Activated CD4-positive, alpha-beta T cell treated with anti-CD3 and anti-CD28 coated beads for 36 hours (primary cell): ENCODE data around the gene PRPF4. TPM values are rescaled to one million over a fixed set of nuclear protein-coding genes. Genes with fewer than 3 reads are reported as not detected.
A peak's percentile ranks its signal among the peaks of the same experiment; 100 is the strongest.

Source experiments
- ATAC-seq: fragments of 200-7000 bp; cut with Tn5 transposase; one replicate; pipeline ENCODE4 v1.10.0; 2021; ENCODE audit warnings: mild to moderate bottlenecking, moderate library complexity
- CTCF ChIA-PET: fragments of 350-600 bp; sonication (Branson Sonifier 250); formaldehyde crosslinking; loops from one replicate; lab custom pipeline; 2021; ENCODE audit warnings: antibody characterized with exemption; lab: Charles Lee
- POLR2A ChIA-PET: fragments of 350-600 bp; sonication (Branson Sonifier 250); formaldehyde crosslinking; loops from one replicate; lab custom pipeline; 2021; ENCODE audit warnings: antibody characterized with exemption, inconsistent platforms; lab: Charles Lee
- DNase-seq: peaks from one replicate; pipeline ENCODE4 v3.0.0-alpha.2; 2020
- H3K27ac Mint-ChIP-seq: one replicate; pipeline ENCODE4 v1.8.0; 2021; ENCODE audit warnings: mixed read lengths
- H3K27me3 Mint-ChIP-seq: one replicate; pipeline ENCODE4 v1.8.0; 2021; ENCODE audit warnings: mixed read lengths
- H3K36me3 Mint-ChIP-seq: one replicate; pipeline ENCODE4 v1.8.0; 2021; ENCODE audit warnings: low read depth, mixed read lengths
- H3K4me1 Mint-ChIP-seq: one replicate; pipeline ENCODE4 v1.8.0; 2021; ENCODE audit warnings: mixed read lengths
- H3K4me3 Mint-ChIP-seq: one replicate; pipeline ENCODE4 v1.8.0; 2021; ENCODE audit warnings: mild to moderate bottlenecking, moderate library complexity, mixed read lengths
- H3K9me3 Mint-ChIP-seq: one replicate; pipeline ENCODE4 v1.8.0; 2021; ENCODE audit warnings: low read depth, mixed read lengths
- intact Hi-C, 2 experiments: fragments of 100-400 bp; cut with DNase I in 1 of 2; cut with micrococcal nuclease in 1 of 2; formaldehyde crosslinking; loops; one replicate each; pipeline versions ENCODE4 v1.14.2 to v1.15.1; 2022 to 2024; cut with DNase I, micrococcal nuclease
- total RNA-seq, 2 experiments: library from RNA; stranded (reverse); gene quantifications; one replicate each; pipeline ENCODE4 v1.2.3, GENCODE V29; 2021

The PRPF4 gene
- total RNA-seq, 2 experiments from 2014 or later = 51.5 to 53.1 TPM

DNA sequence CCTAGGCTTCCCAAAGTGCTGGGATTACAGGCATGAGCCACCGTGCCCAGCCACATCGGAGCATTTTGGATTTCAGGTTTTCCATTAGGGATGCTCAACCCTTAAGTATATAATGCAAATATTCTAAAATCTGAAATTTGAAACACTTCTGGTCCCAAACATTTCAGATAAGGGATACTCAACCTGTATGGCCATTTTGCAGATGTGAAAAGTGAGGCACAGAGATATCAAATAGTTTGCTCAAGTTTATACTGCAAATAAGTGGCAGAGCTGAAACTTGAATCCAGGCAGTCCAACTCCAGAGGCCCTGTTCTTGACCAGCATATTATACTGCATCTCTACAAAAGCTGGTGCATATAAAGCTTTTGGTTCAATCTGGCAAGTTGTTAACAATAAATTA, 62.3 kb downstream of the PRPF4 start:
- no peaks in the 10 kb centered on the region for H3K36me3 Mint-ChIP-seq

DNA sequence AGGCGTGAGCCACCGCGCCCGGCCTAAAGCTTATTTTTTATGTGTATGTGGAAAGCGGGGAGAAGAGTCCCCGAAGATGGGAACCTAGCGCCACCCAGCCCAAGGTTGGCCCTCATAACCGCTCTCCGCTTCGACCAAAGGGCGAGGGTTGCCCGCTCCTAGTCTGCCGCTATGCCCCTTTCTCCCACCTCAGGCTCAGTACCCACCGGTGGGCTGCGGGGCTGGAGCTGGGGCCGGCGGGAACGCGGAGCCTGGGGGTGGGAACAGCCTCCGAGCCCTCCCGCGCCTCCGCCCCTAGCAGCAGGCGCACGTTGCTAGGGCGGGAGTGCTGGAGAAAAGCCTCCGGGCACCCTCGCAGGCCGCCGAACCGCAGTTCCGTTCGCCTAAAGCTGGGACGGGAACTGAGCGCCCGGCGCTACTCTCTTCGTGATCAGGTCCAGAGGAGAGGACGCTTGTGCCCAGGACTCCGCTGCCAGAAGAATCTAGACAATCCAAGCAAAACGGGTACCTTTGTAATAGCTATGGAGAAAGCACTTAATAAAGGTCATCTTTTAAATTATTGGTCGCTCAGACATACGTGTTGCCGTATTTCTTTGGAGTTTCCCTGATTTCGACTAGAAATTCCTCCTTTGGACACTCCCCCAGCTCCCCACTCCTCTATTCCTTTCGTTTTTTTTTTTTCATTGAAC, 64.7 kb downstream of the PRPF4 start, which contains the start of gene WDR31:
Gene WDR31, minus strand, starts transcription at position 265 of the 689 bp plus-strand sequence. CDS start 8,253 bp downstream, outside the sequence.
- Mint-ChIP-seq H3K27ac (peak within 1 kb of the TSS; percentile 43), H3K4me1 (peaks cover 27% of the 10 kb centered on the region), H3K4me3 (peak within 1 kb of the TSS; percentile 71), H3K36me3 (no peaks in the 10 kb centered on the region), H3K27me3 (no peaks in the 10 kb centered on the region), H3K9me3 (no peaks in the 10 kb centered on the region)
- intact Hi-C loops = loop anchor here (1.0 to 10.0 kb wide), 11 partner anchors 9 to 853 kb away; partner anchors contain the start of genes C9orf43 (in 2 of the 2), CDC26 (in 2 of the 2), POLE3 (in 2 of the 2) and PRPF4 (in 2 of the 2)
- peak; percentile 96 for ATAC-seq
- ChIA-PET POLR2A (interaction anchor here (0.6 to 1.8 kb wide), 7 partner anchors 9 to 70 kb away, joined by 3 to 6 read pairs (median 4); partner anchors contain the start of genes BSPRY, C9orf43, CDC26 and POLE3), CTCF (interaction anchor here (0.8 to 2.4 kb wide), 13 partner anchors 10 to 251 kb away, joined by 3 to 13 read pairs (median 4); partner anchors contain the start of genes ALAD, BSPRY, CDC26 and PRPF4)
- peak; percentile 88 for DNase-seq

More for the DNA sequence above, 62.3 kb downstream of the PRPF4 start:
- DNase-seq (no peak), ATAC-seq (no peak)
- Mint-ChIP-seq H3K4me1 (peaks cover 23% of the 10 kb centered on the region), H3K4me3 (no peak overlapping the region), H3K27ac (no peak overlapping the region), H3K27me3 (no peaks in the 10 kb centered on the region), H3K9me3 (no peaks in the 10 kb centered on the region)
- intact Hi-C loops = no loop called here
- ChIA-PET POLR2A (no interaction called here), CTCF (interaction anchor here (1.6 kb wide), 1 partner anchor 63 kb away, joined by 5 read pairs; no protein-coding TSS in a partner anchor)

DNA sequence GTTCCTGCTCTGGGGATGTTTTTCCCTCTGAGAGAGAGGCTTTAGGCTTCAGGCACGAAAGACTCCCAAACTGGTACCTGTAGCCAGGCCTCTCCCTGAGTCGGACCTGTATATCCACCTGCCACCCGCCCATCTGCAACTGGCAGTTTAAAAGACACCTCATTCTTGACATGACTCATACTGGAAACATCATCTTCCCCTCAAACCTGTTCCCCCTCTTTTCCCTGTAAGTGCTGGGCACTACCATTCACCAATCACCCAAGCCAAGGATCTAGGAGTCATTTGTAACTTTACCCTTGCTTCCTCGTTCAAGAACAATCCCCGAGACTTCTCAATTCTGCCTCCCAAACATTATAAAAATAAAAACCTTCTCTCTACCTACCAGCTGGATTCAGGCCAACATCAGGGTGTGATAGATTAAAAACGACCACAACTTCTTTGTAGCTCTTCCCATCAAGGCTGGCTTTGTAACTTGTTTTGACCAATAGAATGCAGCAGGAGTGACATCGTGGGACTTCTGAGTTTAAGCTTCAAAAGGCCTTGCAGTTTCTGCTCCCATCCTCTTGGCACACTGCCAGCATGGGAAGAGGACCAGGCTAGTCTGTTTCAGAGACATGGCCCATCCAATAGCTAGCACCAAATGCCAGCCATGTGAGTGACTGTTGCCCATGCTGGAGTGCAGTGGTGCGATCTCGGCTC, 66.4 kb downstream of the PRPF4 start:
- ChIA-PET POLR2A (no interaction called here), CTCF (interaction anchor here (0.9 kb wide), 2 partner anchors 121 to 316 kb away, joined by 4 read pairs; partner anchors contain the start of genes FKBP15 and SLC31A1)
- ATAC-seq (no peak), DNase-seq (no peak)
- H3K4me3 Mint-ChIP-seq = no peak overlapping the region
- H3K27me3 Mint-ChIP-seq = no peaks in the 10 kb centered on the region
- intact Hi-C loops = loop anchor here (2.0 to 10.0 kb wide), 5 partner anchors 35 to 855 kb away; partner anchors contain the start of genes C9orf43 (in 1 of the 2), FKBP15 (in 1 of the 2), HDHD3 (in 1 of the 2) and KIAA1958 (in 1 of the 2)
- H3K9me3 Mint-ChIP-seq = no peaks in the 10 kb centered on the region
- H3K27ac Mint-ChIP-seq = no peak overlapping the region
- no peaks in the 10 kb centered on the region for H3K36me3 Mint-ChIP-seq
- peaks cover 38% of the 10 kb centered on the region for H3K4me1 Mint-ChIP-seq

Other genes with a start within 250 kb of the PRPF4 start
- gene ZFP37, start 218.9 kb upstream of the PRPF4 start, total RNA-seq = 1 to 10 TPM; 1.0 to 1.5 TPM
- 1 to 10 TPM; 2.7 to 3.2 TPM for gene SLC31A2, start 124.7 kb upstream of the PRPF4 start, total RNA-seq
- 10 to 100 TPM; 34.0 to 44.2 TPM for gene FKBP15, start 54.4 kb upstream of the PRPF4 start, total RNA-seq
- gene SLC31A1, start 54.1 kb upstream of the PRPF4 start, total RNA-seq = 10 to 100 TPM; 14.8 to 18.2 TPM
- gene CDC26, start 86 bp upstream of the PRPF4 start, total RNA-seq = 10 to 100 TPM; 27.5 to 44.2 TPM
- gene RNF183, start 27.7 kb downstream of the PRPF4 start, total RNA-seq = under 1 TPM; 0.37 to 0.64 TPM
- 1 to 10 TPM; 1.7 to 2.1 TPM for gene WDR31, start 64.6 kb downstream of the PRPF4 start, total RNA-seq
- gene BSPRY, start 73.9 kb downstream of the PRPF4 start, total RNA-seq = 1 to 10 TPM; 5.7 to 6.6 TPM
- gene HDHD3, start 101.3 kb downstream of the PRPF4 start, total RNA-seq = 10 to 100 TPM; 12.7 to 16.5 TPM
- gene ALAD, start 125.6 kb downstream of the PRPF4 start, total RNA-seq = 10 to 100 TPM; 20.2 to 30.1 TPM
- 10 to 100 TPM; 53.3 to 57.4 TPM for gene POLE3, start 135.0 kb downstream of the PRPF4 start, total RNA-seq
- 1 to 10 TPM in 1 of 2 experiments, under 1 TPM in 1; 0.91 to 1.1 TPM for gene C9orf43, start 135.1 kb downstream of the PRPF4 start, total RNA-seq
- 10 to 100 TPM; 55.9 to 62.2 TPM for gene RGS3, start 188.1 kb downstream of the PRPF4 start, total RNA-seq